Stimulated activated CD8-positive, alpha-beta memory T cell treated with anti-CD3 and anti-CD28 coated beads, Interleukin-12 subunit alpha, Interleukin-12 subunit beta, amount 100 ng/mL, for 24 hours (primary cell): ENCODE measurements around the gene E2F2.

Experiments used
- DNase-seq: peaks from one replicate; pipeline ENCODE4 v3.0.0-alpha.2; 2020; ENCODE audit errors: extremely low read depth

Gene E2F2

GRCh38 chr1:23483321-23484252 lies 47.4 kb downstream of the E2F2 start, which contains the start of gene ASAP3:
ASAP3 (minus strand) TSS chr1:23484179; CDS start chr1:23484133, 46 bp downstream.
- no peak for DNase-seq

- no peak for DNase-seq
These were observed 49.1 kb downstream of the E2F2 start for GRCh38 chr1:23481904-23482303.

- no peak for DNase-seq
These were observed 49.9 kb downstream of the E2F2 start for GRCh38 chr1:23481026-23481597.

GRCh38 chr1:23480187-23481025 lies 50.6 kb downstream of the E2F2 start:
- no peak for DNase-seq

GRCh38 chr1:23479666-23479941 lies 51.4 kb downstream of the E2F2 start:
- DNase-seq: no peak

- DNase-seq: no peak
These were observed 52.0 kb downstream of the E2F2 start for GRCh38 chr1:23478896-23479665.

GRCh38 chr1:23477359-23478144 lies 53.5 kb downstream of the E2F2 start:
- DNase-seq: no peak

- DNase-seq: no peak
These were observed 55.4 kb downstream of the E2F2 start for GRCh38 chr1:23475641-23476040.

- no peak for DNase-seq
These were observed 55.9 kb downstream of the E2F2 start for GRCh38 chr1:23475134-23475628.

- no peak for DNase-seq
These were observed 57.8 kb downstream of the E2F2 start for GRCh38 chr1:23473037-23473800.

- no peak for DNase-seq
These were observed 58.5 kb downstream of the E2F2 start for GRCh38 chr1:23472351-23473036.

- DNase-seq: no peak
These were observed 59.5 kb downstream of the E2F2 start for GRCh38 chr1:23471473-23472075.

- DNase-seq: no peak
These were observed 60.6 kb downstream of the E2F2 start for GRCh38 chr1:23470282-23471070.

- DNase-seq: no peak
These were observed 61.6 kb downstream of the E2F2 start for GRCh38 chr1:23469372-23469982.

GRCh38 chr1:23466423-23466989 lies 64.5 kb downstream of the E2F2 start:
- DNase-seq: no peak

GRCh38 chr1:23463286-23463685 lies 67.7 kb downstream of the E2F2 start:
- no peak for DNase-seq

GRCh38 chr1:23462766-23463165 lies 68.3 kb downstream of the E2F2 start:
- DNase-seq: no peak
